ENCODE measurements around the gene KCNAB1. TPM values are rescaled to one million over a fixed set of nuclear protein-coding genes. Genes with fewer than 3 reads are reported as not detected.

KCNAB1 gene
- total and polyA plus RNA-seq, 2 donors (not counting 3 experiments of a cell fraction or from before 2014, with no cell fraction given): 0.21 TPM; not detected in 1

GRCh38 chr3:156389449-156389950 is 269.1 kb downstream of the KCNAB1 start:
- dilution Hi-C loops (cut with MboI; ENCODE audit: extremely low pct_ligation_motif_present, low sequenced_read_pairs) (no loop called here), intact Hi-C loops (cut with micrococcal nuclease) (no loop called here)
- no peak for DNase-seq (ENCODE audit: low read depth, low spot score)
- ChIA-PET CTCF (interaction anchor here (0.7 to 1.5 kb wide), 4 partner anchors 60 to 215 kb away, joined by 3 to 5 read pairs (median 4); no protein-coding TSS in a partner anchor), POLR2A (no interaction called here)
- Histone ChIP-seq H3K27ac (ENCODE audit: insufficient read depth, low read depth, low read length) (no peak overlapping the region), H3K9me3 (replicated peaks; ENCODE audit: control insufficient read depth, insufficient read depth, low read length) (no peaks in the 10 kb centered on the region), H3K79me2 (ENCODE audit: control insufficient read depth, insufficient read depth, low read length) (no peaks in the 10 kb centered on the region), H3K27me3 (ENCODE audit: control insufficient read depth in 2 of 2, insufficient read depth in 2 of 2, low read length in 2 of 2) (no peaks in the 10 kb centered on the region), H3K36me3 (ENCODE audit: control insufficient read depth in 2 of 2, extremely low read depth in 1 of 2, insufficient read depth in 2 of 2, low read length in 2 of 2) (no peaks in the 10 kb centered on the region), H2AFZ (ENCODE audit: low read depth, low read length) (no peak overlapping the region), H4K20me1 (replicated peaks; ENCODE audit: control insufficient read depth, extremely low read depth, insufficient read depth, low read length) (no peaks in the 10 kb centered on the region), H3K9me1 (replicated peaks; ENCODE audit: control insufficient read depth, extremely low read depth, insufficient read depth, low read length) (no peaks in the 10 kb centered on the region), H3K4me2 (ENCODE audit: insufficient read depth, low read length) (no peak overlapping the region), H3K4me1 (ENCODE audit: control insufficient read depth, extremely low read depth, insufficient read depth, low read length) (no peaks in the 10 kb centered on the region), H3K9ac (replicated peaks; ENCODE audit: extremely low read depth, insufficient read depth, low read length) (no peak overlapping the region), H3K4me3 (replicated peaks in 1 of 3; ENCODE audit: insufficient read depth in 1 of 3, low read depth in 1 of 3, low read length in 3 of 3) (no peak overlapping the region)
- TF ChIP-seq EZH2 (IDR thresholded peaks at IDR 0.05; ENCODE audit: borderline replicate concordance, low read depth, low read length, severe bottlenecking): no peak
- no peak for TF ChIP-seq MAX (IDR thresholded peaks at IDR 0.05; ENCODE audit: insufficient read depth, insufficient read length)
- no peak for FAIRE-seq
- BruUV-seq (replicated peaks): no TSS peak

- H3K4me2 ChIP-seq (ENCODE audit: insufficient read depth, low read length): no peak overlapping the region
- FAIRE-seq (no peak), DNase-seq (ENCODE audit: low read depth, low spot score) (no peak)
- BruUV-seq (replicated peaks): no TSS peak
- no peak overlapping the region for H3K27ac ChIP-seq (ENCODE audit: insufficient read depth, low read depth, low read length)
- intact Hi-C loops (cut with micrococcal nuclease): no loop called here
- H4K20me1 ChIP-seq (replicated peaks; ENCODE audit: control insufficient read depth, extremely low read depth, insufficient read depth, low read length): no peaks in the 10 kb centered on the region
- H3K27me3 ChIP-seq (ENCODE audit: control insufficient read depth in 2 of 2, insufficient read depth in 2 of 2, low read length in 2 of 2): no peaks in the 10 kb centered on the region
- H2AFZ ChIP-seq (ENCODE audit: low read depth, low read length): no peak overlapping the region
- no peak overlapping the region for H3K4me3 ChIP-seq (replicated peaks in 1 of 3; ENCODE audit: insufficient read depth in 1 of 3, low read depth in 1 of 3, low read length in 3 of 3)
- no peaks in the 10 kb centered on the region for H3K36me3 ChIP-seq (ENCODE audit: control insufficient read depth in 2 of 2, extremely low read depth in 1 of 2, insufficient read depth in 2 of 2, low read length in 2 of 2)
- H3K9me3 ChIP-seq (replicated peaks; ENCODE audit: control insufficient read depth, insufficient read depth, low read length): no peaks in the 10 kb centered on the region
- ChIA-PET POLR2A (no interaction called here), CTCF (interaction anchor here (1.5 kb wide), 1 partner anchor 217 kb away, joined by 4 read pairs; no protein-coding TSS in a partner anchor)
- no peak overlapping the region for H3K9ac ChIP-seq (replicated peaks; ENCODE audit: extremely low read depth, insufficient read depth, low read length)
- H3K4me1 ChIP-seq (ENCODE audit: control insufficient read depth, extremely low read depth, insufficient read depth, low read length): no peaks in the 10 kb centered on the region
- TF ChIP-seq FOS (IDR thresholded peaks at IDR 0.05; ENCODE audit: borderline replicate concordance, insufficient read depth, low read length): no peak
- TF ChIP-seq MAX (IDR thresholded peaks at IDR 0.05; ENCODE audit: insufficient read depth, insufficient read length): no peak
- no peak for TF ChIP-seq CTCF (IDR thresholded peaks at IDR 0.05; ENCODE audit: extremely low read depth in 1 of 2, insufficient read depth in 1 of 2, low read depth in 1 of 2, low read length in 2 of 2)
- no peak for TF ChIP-seq JUN (IDR thresholded peaks at IDR 0.05; ENCODE audit: borderline replicate concordance, insufficient read depth, insufficient read length, low read depth)
- TF ChIP-seq EZH2 (IDR thresholded peaks at IDR 0.05; ENCODE audit: borderline replicate concordance, low read depth, low read length, severe bottlenecking): no peak
- no peak for TF ChIP-seq POLR2A (IDR thresholded peaks at IDR 0.05; ENCODE audit: low read depth, low read length)
- TF ChIP-seq GATA2 (IDR thresholded peaks at IDR 0.05; ENCODE audit: insufficient read depth, insufficient read length, low read depth, low read length): no peak
- TF ChIP-seq POLR2AphosphoS5 (IDR thresholded peaks at IDR 0.05; ENCODE audit: insufficient read depth, low read depth, low read length): no peak
- no peak for TF ChIP-seq MYC (IDR thresholded peaks at IDR 0.05; ENCODE audit: low read depth, low read length)
- H3K9me1 ChIP-seq (replicated peaks; ENCODE audit: control insufficient read depth, extremely low read depth, insufficient read depth, low read length): no peaks in the 10 kb centered on the region
- no peaks in the 10 kb centered on the region for H3K79me2 ChIP-seq (ENCODE audit: control insufficient read depth, insufficient read depth, low read length)
- dilution Hi-C loops (cut with MboI; ENCODE audit: extremely low pct_ligation_motif_present, low sequenced_read_pairs): no loop called here
Observed at GRCh38 chr3:156390846-156391245, 270.5 kb downstream of the KCNAB1 start.

All from endothelial cell of umbilical vein (primary cell).